GM10248 (cell line): ENCODE measurements around the gene JARID2.

Source experiments
- CTCF ChIA-PET: fragments of 300-600 bp; sonication (Branson Sonifier 250); formaldehyde crosslinking; extraction: SDS; loops from one replicate; lab custom pipeline; 2021; ENCODE audit warnings: antibody characterized with exemption; lab: Yijun Ruan, JAX
- POLR2A ChIA-PET: fragments of 350-650 bp; sonication (Branson Sonifier 250); formaldehyde crosslinking; extraction: SDS; loops from one replicate; lab custom pipeline; 2020; ENCODE audit warnings: antibody characterized with exemption; lab: Yijun Ruan, JAX
- DNase-seq: peaks from one replicate; pipeline ENCODE4 v3.0.0; 2012; ENCODE audit errors: extremely low spot score
- TF ChIP-seq, protein P1 (sequence below): IDR thresholded peaks from 2 replicates; pipeline ENCODE4 v1.5.1; 2012; ENCODE audit warnings: mild to moderate bottlenecking, low read depth; ENCODE audit errors: extremely low read depth, missing control alignments, control extremely low read depth

Gene JARID2

DNA sequence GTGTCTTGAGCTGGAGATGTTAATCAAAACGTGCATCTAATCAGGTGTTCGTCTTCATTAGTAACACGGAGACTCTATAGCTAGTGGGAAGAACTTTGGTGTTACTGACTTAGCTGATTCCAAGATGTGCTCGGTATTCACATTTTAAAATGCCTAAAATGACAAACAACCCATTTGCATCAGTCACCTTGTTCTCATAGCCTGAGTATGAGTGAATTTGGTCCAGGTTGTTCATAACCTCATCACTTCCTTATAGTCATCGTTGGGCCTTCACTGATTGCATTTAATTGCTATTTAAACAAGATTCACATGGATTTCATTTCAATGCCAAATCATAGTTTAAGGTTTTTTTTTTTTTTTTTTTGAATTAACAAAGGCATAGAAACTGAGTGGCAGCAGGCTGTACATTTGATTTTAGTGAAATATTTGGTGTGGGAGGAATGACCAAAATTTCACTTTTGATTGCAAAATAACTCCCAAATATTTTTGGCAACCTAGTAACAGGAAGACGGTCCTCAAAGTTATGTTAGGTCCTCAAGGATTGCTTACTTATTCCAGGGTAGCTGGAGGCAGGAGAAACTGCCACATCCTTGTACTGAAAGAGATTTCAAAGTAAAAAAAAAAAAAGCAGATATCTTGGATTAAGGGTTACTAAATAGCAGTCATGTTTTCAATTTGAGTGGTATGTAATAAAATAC, 104.7 kb downstream of the JARID2 start:
- TF ChIP-seq, protein P1, sequence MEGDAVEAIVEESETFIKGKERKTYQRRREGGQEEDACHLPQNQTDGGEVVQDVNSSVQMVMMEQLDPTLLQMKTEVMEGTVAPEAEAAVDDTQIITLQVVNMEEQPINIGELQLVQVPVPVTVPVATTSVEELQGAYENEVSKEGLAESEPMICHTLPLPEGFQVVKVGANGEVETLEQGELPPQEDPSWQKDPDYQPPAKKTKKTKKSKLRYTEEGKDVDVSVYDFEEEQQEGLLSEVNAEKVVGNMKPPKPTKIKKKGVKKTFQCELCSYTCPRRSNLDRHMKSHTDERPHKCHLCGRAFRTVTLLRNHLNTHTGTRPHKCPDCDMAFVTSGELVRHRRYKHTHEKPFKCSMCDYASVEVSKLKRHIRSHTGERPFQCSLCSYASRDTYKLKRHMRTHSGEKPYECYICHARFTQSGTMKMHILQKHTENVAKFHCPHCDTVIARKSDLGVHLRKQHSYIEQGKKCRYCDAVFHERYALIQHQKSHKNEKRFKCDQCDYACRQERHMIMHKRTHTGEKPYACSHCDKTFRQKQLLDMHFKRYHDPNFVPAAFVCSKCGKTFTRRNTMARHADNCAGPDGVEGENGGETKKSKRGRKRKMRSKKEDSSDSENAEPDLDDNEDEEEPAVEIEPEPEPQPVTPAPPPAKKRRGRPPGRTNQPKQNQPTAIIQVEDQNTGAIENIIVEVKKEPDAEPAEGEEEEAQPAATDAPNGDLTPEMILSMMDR: no peak
- DNase-seq: no peak
- CTCF ChIA-PET: interaction anchor here (0.7 to 2.0 kb wide), 4 partner anchors 9 to 95 kb away, joined by 3 to 5 read pairs (median 4); no protein-coding TSS in a partner anchor
- POLR2A ChIA-PET: no interaction called here

DNA sequence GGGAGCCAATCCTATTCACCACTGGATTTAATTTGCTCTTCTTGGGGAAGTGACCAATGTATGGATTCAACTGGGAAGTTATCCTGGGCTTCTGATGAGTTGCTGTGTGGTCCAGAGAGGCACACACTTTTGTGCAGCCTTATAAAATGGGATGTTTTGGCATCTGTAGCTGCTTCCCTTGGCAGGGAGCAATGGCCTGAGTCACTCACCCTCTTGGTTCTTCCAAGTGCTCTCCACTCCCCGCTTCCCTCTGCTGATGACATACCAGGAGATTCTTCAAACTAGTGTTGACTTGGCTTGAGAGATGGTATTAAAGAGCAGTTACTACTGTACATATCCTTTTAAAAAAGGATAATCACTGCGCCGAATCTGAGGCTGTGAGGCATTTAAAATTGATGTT, 105.8 kb downstream of the JARID2 start:
- ChIA-PET POLR2A (no interaction called here), CTCF (interaction anchor here (1.2 kb wide), 1 partner anchor 11 kb away, joined by 4 read pairs; no protein-coding TSS in a partner anchor)
- TF ChIP-seq, protein P1: no peak
- DNase-seq: no peak

DNA sequence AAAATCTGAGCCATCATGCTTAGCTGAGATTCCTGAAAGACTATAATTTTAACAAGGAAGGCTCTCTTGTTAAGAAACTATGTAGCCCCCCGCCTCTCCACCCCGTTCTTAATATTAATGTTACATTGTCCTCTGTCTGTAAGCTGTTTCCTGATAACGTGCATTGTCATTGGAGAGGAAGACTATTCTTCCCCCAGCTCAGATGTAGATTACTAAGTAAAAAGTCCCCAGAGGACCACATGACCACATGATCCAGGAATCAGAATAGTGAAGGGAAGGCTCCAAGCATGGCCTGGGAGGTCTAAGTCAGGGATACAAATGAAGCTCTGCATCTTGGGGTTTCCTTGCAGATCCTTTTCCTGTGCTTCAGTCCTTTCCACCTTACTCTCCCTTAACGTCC, 106.4 kb downstream of the JARID2 start:
- DNase-seq: no peak
- CTCF ChIA-PET: interaction anchor here (1.2 kb wide), 1 partner anchor 12 kb away, joined by 4 read pairs; no protein-coding TSS in a partner anchor
- POLR2A ChIA-PET: no interaction called here
- TF ChIP-seq, protein P1: no peak

DNA sequence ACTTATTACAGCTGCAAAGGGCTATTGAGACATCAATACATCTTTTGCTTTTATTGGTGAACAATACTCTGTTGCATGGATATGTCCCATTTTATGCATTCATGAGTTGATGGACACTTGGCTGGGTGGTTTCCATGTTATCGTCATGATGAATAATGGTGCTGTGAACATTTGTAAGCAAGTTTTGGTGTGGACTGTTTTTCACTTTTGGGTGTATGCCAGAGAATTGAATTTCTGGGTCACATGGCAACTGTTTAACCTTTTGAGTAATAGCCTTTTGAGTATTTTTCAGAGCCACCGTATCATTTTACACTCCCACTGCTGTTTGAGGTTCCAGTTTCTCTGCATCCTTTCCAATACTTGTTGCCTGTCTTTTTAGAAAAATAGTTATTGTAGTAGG, 107.0 kb downstream of the JARID2 start:
- DNase-seq: no peak
- POLR2A ChIA-PET: no interaction called here
- TF ChIP-seq, protein P1: no peak
- CTCF ChIA-PET: interaction anchor here (0.8 to 4.5 kb wide), 3 partner anchors 8 to 33 kb away, joined by 3 to 13 read pairs (median 4); no protein-coding TSS in a partner anchor

DNA sequence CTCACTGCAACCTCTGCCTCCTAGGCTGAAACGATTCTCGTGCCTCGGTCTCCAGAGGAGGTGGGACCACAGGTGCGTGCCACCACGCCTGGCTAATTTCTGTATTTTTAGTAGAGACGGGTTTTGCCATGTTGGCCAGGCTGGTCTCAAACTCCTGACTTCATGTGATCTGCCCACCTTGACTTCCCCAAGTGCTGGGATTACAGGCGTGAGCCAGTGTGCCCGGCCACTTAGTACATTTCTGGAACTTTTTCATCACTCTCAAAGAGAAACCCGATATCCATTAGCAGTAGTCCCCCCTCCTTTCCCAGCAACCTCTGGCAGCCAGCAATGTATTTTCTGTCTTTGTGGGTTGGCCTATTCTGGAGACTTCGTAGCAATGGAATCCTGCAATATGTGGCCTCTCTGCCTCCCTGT, 109.8 kb downstream of the JARID2 start:
- ChIA-PET POLR2A (no interaction called here), CTCF (interaction anchor here (1.0 to 4.5 kb wide), 4 partner anchors 8 to 34 kb away, joined by 3 to 13 read pairs (median 4); no protein-coding TSS in a partner anchor)
- no peak for DNase-seq
- TF ChIP-seq, protein P1: no peak

DNA sequence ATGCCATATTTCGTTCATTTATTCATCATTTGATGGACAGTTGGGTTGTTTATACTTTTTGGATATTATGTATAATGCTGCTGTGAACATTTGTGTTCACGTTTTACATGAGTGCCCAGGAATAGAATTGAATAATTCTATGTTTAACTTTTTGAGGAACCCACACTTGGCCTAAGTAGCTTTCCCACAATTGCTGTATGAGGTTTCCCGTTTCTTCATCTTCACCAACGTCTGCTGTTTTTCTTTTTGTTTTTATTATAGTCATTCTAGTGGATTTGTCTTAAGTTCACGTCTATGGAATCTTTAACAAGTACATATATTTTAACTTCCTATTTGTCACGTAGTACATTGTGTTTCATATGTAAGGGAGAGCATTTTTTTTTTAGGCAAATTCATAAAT, 110.3 kb downstream of the JARID2 start:
- CTCF ChIA-PET: interaction anchor here (1.0 to 4.5 kb wide), 5 partner anchors 8 to 34 kb away, joined by 3 to 13 read pairs (median 4); no protein-coding TSS in a partner anchor
- POLR2A ChIA-PET: no interaction called here
- no peak for DNase-seq
- TF ChIP-seq, protein P1: no peak
